HepG2 (cell line): ENCODE measurements around the gene CEP43. TPM values are rescaled to one million over a fixed set of nuclear protein-coding genes. Genes with fewer than 3 reads are reported as not detected.
A peak's percentile ranks its signal among the peaks of the same experiment; 100 is the strongest.

Experiments used
- ATAC-seq: fragments of 200-7000 bp; cut with Tn5 transposase; 3 replicates; pipeline ENCODE4 v1.9.1; 2020; ENCODE audit warnings: mild to moderate bottlenecking, moderate library complexity
- BruUV-seq: library from RNA; stranded (reverse); fragments of 400-500 nt; replicated peaks from 2 replicates; lab custom pipeline; 2021; lab: Mats Ljungman, UMichigan
- CTCF ChIA-PET: fragments of 300-600 bp; formaldehyde crosslinking; extraction: SDS; loops from one replicate; lab custom pipeline; 2021; ENCODE audit warnings: low total read pairs, inconsistent platforms, low intra/inter-chr PET ratio; lab: Yijun Ruan, JAX
- POLR2A ChIA-PET: fragments of 350-600 bp; sonication (Branson Sonifier 250); formaldehyde crosslinking; loops from one replicate; lab custom pipeline; 2020; ENCODE audit warnings: antibody characterized with exemption, inconsistent platforms; lab: Yijun Ruan, JAX
- DNase-seq: peaks from one replicate; pipeline ENCODE4 v3.0.0-alpha.2; 2015; ENCODE audit warnings: low spot score
- FAIRE-seq: peaks from 3 replicates; lab custom pipeline; 2011; peaks lifted over from hg19 to GRCh38; lab: Jason Lieb, UNC
- H2AFZ ChIP-seq: one replicate; pipeline ENCODE4 v1.6.1; 2011; ENCODE audit warnings: low read length, inconsistent platforms
- H3K27ac ChIP-seq: fragments of 300-600 bp; 3 replicates; pipeline ENCODE4 v1.8.0; 2011; ENCODE audit warnings: mixed run types, mild to moderate bottlenecking, mixed read lengths, low read length, inconsistent platforms; ENCODE audit not compliant: insufficient read depth; ENCODE audit errors: extremely low read length
- H3K27me3 ChIP-seq, 2 experiments: fragments of 200-600 bp in 1 of 2; 2 replicates in 1 of 2; 3 replicates in 1 of 2; pipeline versions ENCODE4 v1.6.0 to v1.8.0; 2011; ENCODE audit warnings: low read length in 2 of 2, mild to moderate bottlenecking in 2 of 2, moderate library complexity in 2 of 2, inconsistent platforms in 1 of 2; ENCODE audit not compliant: insufficient read depth in 2 of 2, control insufficient read depth in 1 of 2
- H3K36me3 ChIP-seq, 2 experiments: fragments of 200-600 bp in 1 of 2; replicated peaks in 1 of 2; 2 replicates in 1 of 2; 3 replicates in 1 of 2; pipeline versions ENCODE4 v1.5.1 to v1.8.0; 2011; ENCODE audit warnings: low read length in 2 of 2, inconsistent platforms in 1 of 2; ENCODE audit not compliant: insufficient read depth in 2 of 2, control insufficient read depth in 1 of 2
- H3K4me1 ChIP-seq: 2 replicates; pipeline ENCODE4 v1.5.1; 2012; ENCODE audit warnings: low read length, inconsistent platforms; ENCODE audit not compliant: insufficient read depth
- H3K4me2 ChIP-seq: 2 replicates; pipeline ENCODE4 v1.6.0; 2011; ENCODE audit warnings: low read depth, low read length, inconsistent platforms
- H3K4me3 ChIP-seq, 3 experiments: fragments of 200-600 bp in 1 of 3; sonication (generic), shearing (Covaris generic) in 1 of 3; replicated peaks in 1 of 3; 2 replicates each; pipeline ENCODE4 v1.5.1; 2011 to 2016; ENCODE audit warnings: low read length in 3 of 3, inconsistent platforms in 2 of 3, low read depth in 2 of 3, mild to moderate bottlenecking in 2 of 3, control low read depth in 1 of 3, mixed read lengths in 1 of 3; ENCODE audit not compliant: insufficient read depth in 1 of 3
- H3K79me2 ChIP-seq: one replicate; pipeline ENCODE4 v1.6.1; 2011; ENCODE audit warnings: low read length, inconsistent platforms; ENCODE audit not compliant: insufficient read depth
- H3K9ac ChIP-seq: 2 replicates; pipeline ENCODE4 v1.6.0; 2011; ENCODE audit warnings: mild to moderate bottlenecking, low read depth, low read length, inconsistent platforms; ENCODE audit not compliant: insufficient read depth
- H3K9me3 ChIP-seq: 2 replicates; pipeline ENCODE4 v1.5.1; 2012; ENCODE audit warnings: mild to moderate bottlenecking, low read length
- H4K20me1 ChIP-seq: 2 replicates; pipeline ENCODE4 v1.6.0; 2011; ENCODE audit warnings: inconsistent platforms, mild to moderate bottlenecking, low read length, moderate library complexity; ENCODE audit not compliant: insufficient read depth
- ARID5B ChIP-seq: IDR thresholded peaks from 2 replicates; pipeline ENCODE4 v1.4.0; 2020; ENCODE audit warnings: mild to moderate bottlenecking, missing genetic modification reagents
- ETV6 ChIP-seq: sonication (generic); formaldehyde crosslinking; conservative IDR thresholded peaks from 2 replicates; pipeline ENCODE4 v1.4.0; 2020; ENCODE audit warnings: missing genetic modification reagents
- FOXA1 ChIP-seq, 2 experiments: fragments of 450-650 bp in 1 of 2; sonication (generic) in 1 of 2; formaldehyde crosslinking in 1 of 2; IDR thresholded peaks; 2 replicates each; pipeline versions ENCODE4 v1.4.0 to v1.6.1; 2016 to 2020; ENCODE audit warnings: missing genetic modification reagents in 1 of 2
- HOXA3 ChIP-seq: sonication (generic); formaldehyde crosslinking; IDR thresholded peaks from 2 replicates; pipeline ENCODE4 v1.5.0; 2020; ENCODE audit warnings: missing genetic modification reagents
- KAT7 ChIP-seq: IDR thresholded peaks from 2 replicates; pipeline ENCODE4 v1.6.1; 2018; ENCODE audit warnings: borderline replicate concordance, missing compliant biosample characterization
- KAT8 ChIP-seq: IDR thresholded peaks from 2 replicates; pipeline ENCODE4 v1.6.1; 2016; ENCODE audit warnings: missing genetic modification reagents, missing compliant biosample characterization
- KMT2B ChIP-seq: IDR thresholded peaks from 2 replicates; pipeline ENCODE4 v1.6.1; 2016; ENCODE audit warnings: missing genetic modification reagents, missing compliant biosample characterization
- MED1 ChIP-seq: sonication (generic); formaldehyde crosslinking; IDR thresholded peaks from 2 replicates; pipeline ENCODE4 v1.4.0; 2020; ENCODE audit warnings: missing genetic modification reagents
- POLR2AphosphoS5 ChIP-seq: IDR thresholded peaks from 2 replicates; pipeline ENCODE4 v1.6.1; 2012; ENCODE audit warnings: low read depth, low read length
- RBAK ChIP-seq: sonication (generic); formaldehyde crosslinking; IDR thresholded peaks from 2 replicates; pipeline ENCODE4 v1.5.1; 2020; ENCODE audit warnings: mild to moderate bottlenecking, missing genetic modification reagents
- TOPORS ChIP-seq: sonication (generic); formaldehyde crosslinking; IDR thresholded peaks from 2 replicates; pipeline ENCODE4 v1.8.0; 2023; ENCODE audit warnings: mild to moderate bottlenecking, missing genetic modification reagents
- YEATS2 ChIP-seq: sonication (generic); formaldehyde crosslinking; IDR thresholded peaks from 2 replicates; pipeline ENCODE4 v1.4.0; 2020; ENCODE audit warnings: missing genetic modification reagents, borderline replicate concordance
- ZFY ChIP-seq: sonication (generic); formaldehyde crosslinking; IDR thresholded peaks from 2 replicates; pipeline ENCODE4 v1.4.0; 2020; ENCODE audit warnings: missing genetic modification reagents
- ZKSCAN8 ChIP-seq: IDR thresholded peaks from 2 replicates; pipeline ENCODE4 v1.6.1; 2016; ENCODE audit warnings: borderline replicate concordance, missing genetic modification reagents, missing compliant biosample characterization
- ZMYM4 ChIP-seq: sonication (generic); formaldehyde crosslinking; IDR thresholded peaks from 2 replicates; pipeline ENCODE4 v1.8.1; 2023; ENCODE audit warnings: mild to moderate bottlenecking, missing genetic modification reagents
- ZNF337 ChIP-seq: sonication (generic); formaldehyde crosslinking; IDR thresholded peaks from 2 replicates; pipeline ENCODE4 v1.5.1; 2020; ENCODE audit warnings: missing genetic modification reagents, low read depth, mild to moderate bottlenecking, borderline replicate concordance
- ZNF44 ChIP-seq: sonication (generic); formaldehyde crosslinking; IDR thresholded peaks from 2 replicates; pipeline ENCODE4 v1.5.1; 2020; ENCODE audit warnings: mild to moderate bottlenecking, missing genetic modification reagents
- ZNF543 ChIP-seq: sonication (generic); formaldehyde crosslinking; IDR thresholded peaks from 2 replicates; pipeline ENCODE4 v1.4.0; 2020; ENCODE audit warnings: mild to moderate bottlenecking, missing genetic modification reagents
- WGBS: methylation state at CpG from one replicate; pipeline ENCODE4 v1.1.6; 2017; ENCODE audit warnings: low lambda C conversion rate; 5-methylcytosine and 5-hydroxymethylcytosine counted together
- in situ Hi-C: cut with HindIII; loops from 2 replicates; pipeline ENCODE4 v1.10.0; 2017; ENCODE audit warnings: low pct_unique_long_range_greater_than_20kb; ENCODE audit not compliant: extremely low pct_ligation_motif_present
- intact Hi-C: fragments of 100-400 bp; cut with micrococcal nuclease; formaldehyde crosslinking; loops from one replicate; pipeline ENCODE4 v1.10.0; 2022; ENCODE audit not compliant: unreplicated experiment
- polyA plus RNA-seq, 8 experiments: library from polyadenylated mRNA; depleted of rRNA in 3 of 8; stranded (reverse) in 7 of 8; unstranded in 1 of 8; fragments of >200 nt; fragmentation: Illumina TruSeq in 4 of 8; extraction: Trizol in 4 of 8; gene quantifications; 2 replicates each; pipeline versions ENCODE4 v1.2.1 to v1.2.3, GENCODE V29; 2011 to 2016; ENCODE audit warnings: low read depth in 4 of 8, missing spikeins in 1 of 8, mixed read lengths in 1 of 8; ENCODE audit not compliant: insufficient read depth in 1 of 8
- total RNA-seq, 5 experiments: library from RNA; depleted of rRNA; stranded (reverse); fragments of >200 nt; fragmentation: Illumina TruSeq; extraction: Trizol; gene quantifications; 2 replicates each; pipeline ENCODE4 v1.2.3, GENCODE V29; 2016; ENCODE audit warnings: low read depth in 1 of 5
- TF ChIP-seq, protein P1 (sequence below): sonication (generic); formaldehyde crosslinking; IDR thresholded peaks from 2 replicates; pipeline ENCODE4 v1.4.0; 2020; ENCODE audit warnings: mild to moderate bottlenecking, missing genetic modification reagents

The CEP43 gene
- total and polyA plus RNA-seq, 2 of the 13 experiments (the other 11 are each of a cell fraction or from before 2014, with no cell fraction given) = 29.3 to 73.9 TPM

- no TSS peak for BruUV-seq
- FAIRE-seq (no peak), DNase-seq (peak; percentile 75), ATAC-seq (peak; percentile 1; the same call in 2 of the 3 replicates)
- in situ Hi-C loops (no loop called here), intact Hi-C loops (no loop called here)
- H3K36me3 ChIP-seq = peaks cover 0 to 3% of the 10 kb centered on the region in 2 experiments; a peak in 2 of 5 replicates
- peak overlapping the region; percentile 98 for H3K4me2 ChIP-seq
- no peak overlapping the region for H2AFZ ChIP-seq
- no peaks in the 10 kb centered on the region for H3K9me3 ChIP-seq
- peak overlapping the region; percentile 89 for H3K27ac ChIP-seq
- H3K4me3 ChIP-seq = peak overlapping the region; percentile 39 to 99 (median 97); a peak in 5 of 6 replicates
- POLR2A ChIA-PET = interaction anchor here (1.7 kb wide), 1 partner anchor 182 kb away, joined by 5 read pairs; no protein-coding TSS in a partner anchor
- WGBS = 40% methylated on average over 13 of the region's 13 CpGs
- peaks cover 76% of the 10 kb centered on the region for H3K4me1 ChIP-seq
- H4K20me1 ChIP-seq = peaks cover 7% of the 10 kb centered on the region
- peaks cover 21% of the 10 kb centered on the region for H3K79me2 ChIP-seq
- CTCF ChIA-PET = no interaction called here
- H3K27me3 ChIP-seq = no peaks in the 10 kb centered on the region; a peak in 1 of 5 replicates
- peak overlapping the region; percentile 79 for H3K9ac ChIP-seq
- TF ChIP-seq ZNF543 (CRISPR knock-in tag) = peak; percentile 27
- no peak; the same call in 1 of the 2 replicates for TF ChIP-seq ZMYM4 (CRISPR knock-in tag)
- peak; percentile 48 for TF ChIP-seq ARID5B (CRISPR knock-in tag)
- TF ChIP-seq KAT7 (CRISPR knock-in tag) = peak; percentile 50; the same call in 1 of the 2 replicates
- peak; percentile 5; the same call in 1 of the 2 replicates for TF ChIP-seq ZFY (CRISPR knock-in tag)
- TF ChIP-seq HOXA3 = peak; percentile 8; the same call in 1 of the 2 replicates
- TF ChIP-seq YEATS2 (CRISPR knock-in tag) = peak; percentile 41; the same call in 1 of the 2 replicates
- peak; percentile 54; the same call in 1 of the 2 replicates for TF ChIP-seq KMT2B (CRISPR knock-in tag)
- TF ChIP-seq ETV6 (CRISPR knock-in tag) = 0 out of 2 replicates have a peak, but pooled peaks have one; percentile 24
- peak; percentile 57; the same call in 1 of the 2 replicates for TF ChIP-seq ZNF44 (CRISPR knock-in tag)
- peak; percentile 57 for TF ChIP-seq POLR2AphosphoS5
- TF ChIP-seq, protein P1, sequence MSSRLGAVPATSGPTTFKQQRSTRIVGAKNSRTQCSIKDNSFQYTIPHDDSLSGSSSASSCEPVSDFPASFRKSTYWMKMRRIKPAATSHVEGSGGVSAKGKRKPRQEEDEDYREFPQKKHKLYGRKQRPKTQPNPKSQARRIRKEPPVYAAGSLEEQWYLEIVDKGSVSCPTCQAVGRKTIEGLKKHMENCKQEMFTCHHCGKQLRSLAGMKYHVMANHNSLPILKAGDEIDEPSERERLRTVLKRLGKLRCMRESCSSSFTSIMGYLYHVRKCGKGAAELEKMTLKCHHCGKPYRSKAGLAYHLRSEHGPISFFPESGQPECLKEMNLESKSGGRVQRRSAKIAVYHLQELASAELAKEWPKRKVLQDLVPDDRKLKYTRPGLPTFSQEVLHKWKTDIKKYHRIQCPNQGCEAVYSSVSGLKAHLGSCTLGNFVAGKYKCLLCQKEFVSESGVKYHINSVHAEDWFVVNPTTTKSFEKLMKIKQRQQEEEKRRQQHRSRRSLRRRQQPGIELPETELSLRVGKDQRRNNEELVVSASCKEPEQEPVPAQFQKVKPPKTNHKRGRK = no peak
- no peak for TF ChIP-seq TOPORS
- peak; percentile 93 for TF ChIP-seq MED1 (CRISPR knock-in tag)
- 0 out of 2 replicates have a peak, but pooled peaks have one; percentile 34 for TF ChIP-seq RBAK (CRISPR knock-in tag)
- no peak; the same call in 1 of the 2 replicates for TF ChIP-seq ZKSCAN8 (CRISPR knock-in tag)
- TF ChIP-seq FOXA1 (IDR thresholded peaks at IDR 0.05) = no peak
- peak; percentile 52; the same call in 1 of the 2 replicates for TF ChIP-seq FOXA1 (CRISPR knock-in tag; IDR thresholded peaks at IDR 0.05)
- TF ChIP-seq KAT8 = peak; percentile 79
- TF ChIP-seq ZNF337 (CRISPR knock-in tag) = no peak
Measured at GRCh38 chr6:166958926-166959861, 40.0 kb upstream of the CEP43 start.
